Ishikawa (cell line): Measurements from ENCODE around the gene CENATAC.

Experiments
- CEBPB ChIP-seq: IDR thresholded peaks from 2 replicates; pipeline ENCODE4 v1.6.1; 2012
- CREB1 ChIP-seq: IDR thresholded peaks from 2 replicates; pipeline ENCODE4 v1.6.1; 2012; ENCODE audit warnings: low read depth
- EGR1 ChIP-seq: IDR thresholded peaks from 2 replicates; pipeline ENCODE4 v1.6.1; 2012
- EP300 ChIP-seq: IDR thresholded peaks from 2 replicates; pipeline ENCODE4 v1.6.1; 2012; ENCODE audit warnings: borderline replicate concordance
- FOXM1 ChIP-seq: IDR thresholded peaks from 2 replicates; pipeline ENCODE4 v1.6.1; 2012; ENCODE audit warnings: low read depth, borderline replicate concordance
- NFIC ChIP-seq: IDR thresholded peaks from 2 replicates; pipeline ENCODE4 v1.6.1; 2012
- RAD21 ChIP-seq: IDR thresholded peaks from 2 replicates; pipeline ENCODE4 v1.6.1; 2012; ENCODE audit warnings: low read depth
- TAF1 ChIP-seq: IDR thresholded peaks from 2 replicates; pipeline ENCODE4 v1.6.1; 2012; ENCODE audit warnings: low read depth, mild to moderate bottlenecking
- TCF12 ChIP-seq: IDR thresholded peaks from 2 replicates; pipeline ENCODE4 v1.6.1; 2012; ENCODE audit warnings: low read depth
- TEAD4 ChIP-seq: IDR thresholded peaks from 2 replicates; pipeline ENCODE4 v1.6.1; 2012
- YY1 ChIP-seq: IDR thresholded peaks from 2 replicates; pipeline ENCODE4 v1.6.1; 2012; ENCODE audit warnings: low read depth
- ZBTB7A ChIP-seq: IDR thresholded peaks from 2 replicates; pipeline ENCODE4 v1.6.1; 2012; ENCODE audit warnings: low read depth
- TF ChIP-seq, protein P1 (sequence below): IDR thresholded peaks from 2 replicates; pipeline ENCODE4 v1.6.1; 2012; ENCODE audit warnings: low read depth, mild to moderate bottlenecking
- TF ChIP-seq, protein P2 (sequence below): IDR thresholded peaks from 2 replicates; pipeline ENCODE4 v1.6.1; 2012
- TF ChIP-seq, protein P3 (sequence below): IDR thresholded peaks from 2 replicates; pipeline ENCODE4 v1.6.1; 2012

CENATAC gene, protein sequence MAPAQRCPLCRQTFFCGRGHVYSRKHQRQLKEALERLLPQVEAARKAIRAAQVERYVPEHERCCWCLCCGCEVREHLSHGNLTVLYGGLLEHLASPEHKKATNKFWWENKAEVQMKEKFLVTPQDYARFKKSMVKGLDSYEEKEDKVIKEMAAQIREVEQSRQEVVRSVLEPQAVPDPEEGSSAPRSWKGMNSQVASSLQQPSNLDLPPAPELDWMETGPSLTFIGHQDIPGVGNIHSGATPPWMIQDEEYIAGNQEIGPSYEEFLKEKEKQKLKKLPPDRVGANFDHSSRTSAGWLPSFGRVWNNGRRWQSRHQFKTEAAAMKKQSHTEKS

DNA sequence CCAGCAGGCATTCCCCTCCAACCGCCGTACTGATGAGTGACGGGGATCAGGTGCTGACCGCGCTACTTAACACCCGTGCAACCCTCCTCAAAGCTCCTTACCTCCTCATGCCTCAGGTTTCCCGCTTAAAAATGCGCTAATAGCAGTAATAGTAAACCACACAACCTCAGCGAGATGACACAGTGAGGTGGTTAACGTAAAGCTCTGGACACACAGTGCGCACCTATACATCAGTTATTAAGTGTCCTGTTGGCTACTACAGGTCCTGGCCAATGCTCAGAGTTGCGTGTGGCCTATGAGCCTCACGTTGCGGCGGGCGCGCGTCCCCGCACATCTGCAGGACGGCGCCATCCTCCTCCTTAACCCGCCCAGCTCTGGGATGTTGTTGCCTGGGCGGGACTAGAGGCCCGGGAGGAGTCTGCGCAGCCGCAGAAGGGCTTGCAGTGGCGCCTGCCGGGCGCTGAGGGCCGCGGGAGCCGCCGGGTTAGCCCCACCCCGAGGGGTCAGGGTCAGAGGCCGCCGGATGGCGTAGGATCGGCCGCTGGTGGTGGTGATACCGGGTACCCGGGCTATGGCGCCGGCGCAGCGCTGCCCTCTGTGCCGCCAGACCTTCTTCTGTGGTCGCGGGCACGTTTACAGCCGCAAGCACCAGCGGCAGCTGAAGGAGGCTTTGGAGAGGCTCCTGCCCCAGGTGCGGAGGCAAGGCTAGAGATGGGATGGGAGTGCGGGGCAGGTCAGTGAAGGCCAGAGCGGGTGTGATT, at the start of gene CENATAC:
TSS of gene CENATAC (plus strand) at position 512 of the 761 bp plus-strand sequence. CDS start at position 572, 60 bp downstream.
- no peak for TF ChIP-seq ZBTB7A
- peak; percentile 78 for TF ChIP-seq YY1
- peak; percentile 85 for TF ChIP-seq TAF1
- peak; percentile 42; the same call in 1 of the 2 replicates for TF ChIP-seq EGR1
- TF ChIP-seq EP300 = no peak
- TF ChIP-seq, protein P1, sequence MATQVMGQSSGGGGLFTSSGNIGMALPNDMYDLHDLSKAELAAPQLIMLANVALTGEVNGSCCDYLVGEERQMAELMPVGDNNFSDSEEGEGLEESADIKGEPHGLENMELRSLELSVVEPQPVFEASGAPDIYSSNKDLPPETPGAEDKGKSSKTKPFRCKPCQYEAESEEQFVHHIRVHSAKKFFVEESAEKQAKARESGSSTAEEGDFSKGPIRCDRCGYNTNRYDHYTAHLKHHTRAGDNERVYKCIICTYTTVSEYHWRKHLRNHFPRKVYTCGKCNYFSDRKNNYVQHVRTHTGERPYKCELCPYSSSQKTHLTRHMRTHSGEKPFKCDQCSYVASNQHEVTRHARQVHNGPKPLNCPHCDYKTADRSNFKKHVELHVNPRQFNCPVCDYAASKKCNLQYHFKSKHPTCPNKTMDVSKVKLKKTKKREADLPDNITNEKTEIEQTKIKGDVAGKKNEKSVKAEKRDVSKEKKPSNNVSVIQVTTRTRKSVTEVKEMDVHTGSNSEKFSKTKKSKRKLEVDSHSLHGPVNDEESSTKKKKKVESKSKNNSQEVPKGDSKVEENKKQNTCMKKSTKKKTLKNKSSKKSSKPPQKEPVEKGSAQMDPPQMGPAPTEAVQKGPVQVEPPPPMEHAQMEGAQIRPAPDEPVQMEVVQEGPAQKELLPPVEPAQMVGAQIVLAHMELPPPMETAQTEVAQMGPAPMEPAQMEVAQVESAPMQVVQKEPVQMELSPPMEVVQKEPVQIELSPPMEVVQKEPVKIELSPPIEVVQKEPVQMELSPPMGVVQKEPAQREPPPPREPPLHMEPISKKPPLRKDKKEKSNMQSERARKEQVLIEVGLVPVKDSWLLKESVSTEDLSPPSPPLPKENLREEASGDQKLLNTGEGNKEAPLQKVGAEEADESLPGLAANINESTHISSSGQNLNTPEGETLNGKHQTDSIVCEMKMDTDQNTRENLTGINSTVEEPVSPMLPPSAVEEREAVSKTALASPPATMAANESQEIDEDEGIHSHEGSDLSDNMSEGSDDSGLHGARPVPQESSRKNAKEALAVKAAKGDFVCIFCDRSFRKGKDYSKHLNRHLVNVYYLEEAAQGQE = no peak
- no peak; the same call in 1 of the 2 replicates for TF ChIP-seq TEAD4
- TF ChIP-seq, protein P2, sequence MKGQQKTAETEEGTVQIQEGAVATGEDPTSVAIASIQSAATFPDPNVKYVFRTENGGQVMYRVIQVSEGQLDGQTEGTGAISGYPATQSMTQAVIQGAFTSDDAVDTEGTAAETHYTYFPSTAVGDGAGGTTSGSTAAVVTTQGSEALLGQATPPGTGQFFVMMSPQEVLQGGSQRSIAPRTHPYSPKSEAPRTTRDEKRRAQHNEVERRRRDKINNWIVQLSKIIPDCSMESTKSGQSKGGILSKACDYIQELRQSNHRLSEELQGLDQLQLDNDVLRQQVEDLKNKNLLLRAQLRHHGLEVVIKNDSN = no peak
- TF ChIP-seq, protein P3, sequence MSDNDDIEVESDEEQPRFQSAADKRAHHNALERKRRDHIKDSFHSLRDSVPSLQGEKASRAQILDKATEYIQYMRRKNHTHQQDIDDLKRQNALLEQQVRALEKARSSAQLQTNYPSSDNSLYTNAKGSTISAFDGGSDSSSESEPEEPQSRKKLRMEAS = peak; percentile 96
- TF ChIP-seq CEBPB = no peak
- no peak for TF ChIP-seq NFIC
- no peak for TF ChIP-seq CREB1
- TF ChIP-seq RAD21 = no peak
- no peak for TF ChIP-seq FOXM1
- TF ChIP-seq TCF12 = peak; percentile 59; the same call in 1 of the 2 replicates

DNA sequence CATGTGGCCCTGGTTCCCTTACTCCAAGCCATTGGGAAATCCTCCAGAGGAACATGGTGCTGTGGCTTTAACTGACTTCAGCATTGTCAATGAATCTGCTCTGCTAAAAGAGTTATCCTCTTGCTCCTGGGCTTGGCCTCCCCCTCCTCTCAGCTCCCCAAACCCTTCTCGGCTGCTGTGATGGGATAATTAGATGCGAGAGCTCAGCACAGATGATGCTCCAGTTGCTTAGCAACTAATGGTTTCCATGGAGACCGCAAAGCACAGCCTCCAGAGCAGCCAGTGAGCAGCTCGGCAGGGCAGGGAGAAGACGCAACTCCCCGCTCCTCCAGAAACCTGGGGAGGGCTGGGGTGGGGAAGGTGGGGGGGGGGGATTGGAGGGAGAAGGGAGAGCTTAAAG, 44.7 kb upstream of the CENATAC start:
- no peak for TF ChIP-seq NFIC
- TF ChIP-seq YY1 = no peak

DNA sequence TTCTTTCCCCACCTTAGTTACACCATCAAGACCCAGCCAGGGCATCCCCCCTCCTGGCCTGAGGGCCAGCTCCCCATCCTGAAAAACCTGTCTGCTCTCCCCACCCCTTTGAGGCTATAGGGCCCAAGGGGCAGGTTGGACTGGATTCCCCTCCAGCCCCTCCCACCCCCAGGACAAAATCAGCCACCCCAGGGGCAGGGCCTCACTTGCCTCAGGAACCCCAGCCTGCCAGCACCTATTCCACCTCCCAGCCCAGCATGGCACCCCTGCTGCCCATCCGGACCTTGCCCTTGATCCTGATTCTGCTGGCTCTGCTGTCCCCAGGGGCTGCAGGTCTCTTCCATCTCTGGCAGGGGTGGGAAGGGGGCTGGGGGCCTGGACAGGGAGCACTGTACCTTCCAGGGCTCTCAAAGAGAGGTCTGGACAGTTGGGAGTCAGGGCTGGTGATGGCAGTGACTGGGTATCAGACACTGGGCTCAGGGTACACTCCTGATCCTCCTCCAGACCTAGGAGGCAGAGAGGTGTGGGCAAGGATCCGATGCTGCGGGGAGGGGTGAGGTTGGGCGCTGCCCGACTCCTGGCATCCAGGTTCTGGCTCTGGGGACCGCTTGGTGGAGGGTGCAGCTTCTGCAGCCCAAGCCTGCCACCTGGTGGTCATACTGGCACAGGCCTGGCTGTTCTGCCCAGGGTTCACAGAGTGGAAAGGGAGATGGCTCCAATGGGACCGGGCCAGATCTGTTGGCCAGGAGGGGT, 41.7 kb upstream of the CENATAC start, which contains the start of gene UPK2:
TSS of gene UPK2 (plus strand) at position 205 of the 753 bp plus-strand sequence. CDS start at position 258, 53 bp downstream.
- no peak for TF ChIP-seq TAF1
- no peak for TF ChIP-seq ZBTB7A
- peak; percentile 99 for TF ChIP-seq RAD21
- no peak for TF ChIP-seq NFIC
- 0 out of 2 replicates have a peak, but pooled peaks have one; percentile 17 for TF ChIP-seq YY1
- TF ChIP-seq FOXM1 = no peak
- TF ChIP-seq TEAD4 = peak; percentile 31; the same call in 1 of the 2 replicates
- TF ChIP-seq EP300 = no peak
- TF ChIP-seq TCF12 = no peak
- no peak for TF ChIP-seq CREB1
- TF ChIP-seq EGR1 = no peak
- TF ChIP-seq, protein P3 = no peak

DNA sequence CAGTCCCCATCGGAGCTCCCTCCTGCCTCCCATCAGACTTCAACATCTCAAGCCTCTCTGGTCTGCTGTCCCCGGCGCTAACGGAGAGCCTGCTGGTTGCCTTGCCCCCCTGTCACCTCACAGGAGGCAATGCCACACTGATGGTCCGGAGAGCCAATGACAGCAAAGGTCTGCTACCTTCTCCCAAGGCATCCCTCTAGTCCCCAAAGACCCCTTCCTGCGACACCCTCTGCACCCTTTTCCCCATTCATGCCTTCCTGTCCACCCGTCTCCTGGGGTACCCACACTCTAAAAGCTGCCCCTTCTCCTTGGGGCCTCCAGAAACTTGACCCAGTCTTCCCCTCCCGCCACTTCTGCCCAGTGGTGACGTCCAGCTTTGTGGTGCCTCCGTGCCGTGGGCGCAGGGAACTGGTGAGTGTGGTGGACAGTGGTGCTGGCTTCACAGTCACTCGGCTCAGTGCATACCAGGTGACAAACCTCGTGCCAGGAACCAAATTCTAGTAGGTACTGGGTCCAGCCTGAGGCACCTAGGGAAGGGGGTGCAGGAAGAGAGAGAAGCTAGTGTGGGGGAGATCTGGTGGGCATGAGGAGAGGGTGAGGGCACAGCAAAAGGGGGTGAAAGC, 41.0 kb upstream of the CENATAC start:
- TF ChIP-seq, protein P1 = no peak
- TF ChIP-seq RAD21 = no peak

DNA sequence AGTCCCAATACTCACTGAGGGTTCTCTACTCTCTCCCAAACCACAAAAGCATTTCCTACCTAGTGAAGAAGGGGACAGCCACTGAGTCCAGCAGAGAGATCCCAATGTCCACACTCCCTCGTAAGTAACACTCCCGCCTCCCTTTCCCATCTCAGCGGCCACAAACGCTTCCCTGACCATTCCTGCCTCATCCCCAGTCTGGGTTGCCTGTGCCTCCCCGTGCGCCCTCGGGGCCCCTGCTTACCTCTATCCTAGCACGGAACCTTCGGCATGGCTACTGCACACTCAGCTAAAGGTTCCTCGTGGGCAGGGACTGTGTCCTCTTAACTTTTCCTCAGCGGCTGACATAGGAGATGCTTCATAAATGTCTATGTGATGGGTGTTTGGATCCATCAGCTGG, 40.4 kb upstream of the CENATAC start:
- TF ChIP-seq, protein P2 = no peak
- TF ChIP-seq, protein P1 = no peak
- TF ChIP-seq, protein P3 = no peak
- TF ChIP-seq NFIC = no peak
- no peak for TF ChIP-seq EGR1
